Neural progenitor cell (in vitro differentiated cells): Measurements from ENCODE around the gene WDR77. TPM values are rescaled to one million over a fixed set of nuclear protein-coding genes. Genes with fewer than 3 reads are reported as not detected.

Source experiments
- DNase-seq: peaks from one replicate; pipeline ENCODE4 v3.0.0-alpha.2; 2016; ENCODE audit warnings: low spot score
- H2AFZ ChIP-seq: fragments of 200-600 bp; sonication (generic); replicated peaks from 2 replicates; pipeline ENCODE4 v1.6.1; 2016; ENCODE audit warnings: antibody characterized with exemption
- H3F3A ChIP-seq: fragments of 200-600 bp; sonication (generic); 2 replicates; pipeline ENCODE4 v1.6.1; 2016; ENCODE audit warnings: antibody characterized with exemption, low read depth
- H3K27ac ChIP-seq: fragments of 200-600 bp; sonication (generic); 2 replicates; pipeline ENCODE4 v1.5.1; 2016; ENCODE audit warnings: mild to moderate bottlenecking
- H3K27me3 ChIP-seq: fragments of 200-600 bp; sonication (generic); 2 replicates; pipeline ENCODE4 v1.6.1; 2016; ENCODE audit warnings: mild to moderate bottlenecking, moderate library complexity
- H3K36me3 ChIP-seq: fragments of 200-600 bp; sonication (generic); 2 replicates; pipeline ENCODE4 v1.5.1; 2016
- H3K4me1 ChIP-seq: fragments of 200-600 bp; sonication (generic); 2 replicates; pipeline ENCODE4 v1.6.1; 2016; ENCODE audit warnings: mixed run types
- H3K4me2 ChIP-seq: fragments of 200-600 bp; sonication (generic); 2 replicates; pipeline ENCODE4 v1.6.1; 2016
- H3K4me3 ChIP-seq: fragments of 200-600 bp; sonication (generic); 2 replicates; pipeline ENCODE4 v1.5.1; 2016
- H3K79me2 ChIP-seq: fragments of 200-600 bp; sonication (generic); 2 replicates; pipeline ENCODE4 v1.6.1; 2016; ENCODE audit warnings: low read depth
- H3K9ac ChIP-seq: fragments of 200-600 bp; sonication (generic); 2 replicates; pipeline ENCODE4 v1.6.1; 2016
- H3K9me3 ChIP-seq: fragments of 200-600 bp; sonication (generic); 2 replicates; pipeline ENCODE4 v1.5.1; 2016; ENCODE audit warnings: low read depth
- H4K20me1 ChIP-seq: fragments of 200-600 bp; sonication (generic); 2 replicates; pipeline ENCODE4 v1.6.1; 2016; ENCODE audit warnings: low read depth
- H3K27ac Mint-ChIP-seq: 3 replicates; pipeline ENCODE4 v1.8.0; 2021; ENCODE audit warnings: mixed read lengths
- H3K27me3 Mint-ChIP-seq: 2 replicates; pipeline ENCODE4 v1.8.0; 2022; ENCODE audit warnings: low read depth, mild to moderate bottlenecking, inconsistent platforms, moderate library complexity, mixed read lengths; ENCODE audit not compliant: insufficient read depth
- H3K36me3 Mint-ChIP-seq: 3 replicates; pipeline ENCODE4 v1.8.0; 2021; ENCODE audit warnings: mixed read lengths
- H3K4me1 Mint-ChIP-seq: 3 replicates; pipeline ENCODE4 v1.8.0; 2021; ENCODE audit warnings: mixed read lengths
- H3K4me3 Mint-ChIP-seq: 3 replicates; pipeline ENCODE4 v1.8.0; 2021; ENCODE audit warnings: mild to moderate bottlenecking, moderate library complexity, mixed read lengths
- H3K9me3 Mint-ChIP-seq: 3 replicates; pipeline ENCODE4 v1.8.0; 2020; ENCODE audit warnings: mixed read lengths
- CTCF ChIP-seq: fragments of 200-600 bp; sonication (generic); IDR thresholded peaks from 2 replicates; pipeline ENCODE4 v1.5.1; 2017; ENCODE audit warnings: antibody characterized with exemption, mild to moderate bottlenecking
- EZH2 ChIP-seq: fragments of 200-600 bp; sonication (generic); IDR thresholded peaks from 2 replicates; pipeline ENCODE4 v1.6.1; 2017; ENCODE audit warnings: antibody characterized with exemption, mild to moderate bottlenecking, moderate library complexity
- EZH2phosphoT487 ChIP-seq: fragments of 200-600 bp; sonication (generic); IDR thresholded peaks from 2 replicates; pipeline ENCODE4 v1.6.1; 2017; ENCODE audit warnings: antibody characterized with exemption
- total RNA-seq: library from RNA; depleted of rRNA; stranded (reverse); fragments of >200 nt; gene quantifications from 2 replicates; pipeline ENCODE4 v1.2.3, GENCODE V29; 2015; ENCODE audit warnings: low replicate concordance

Gene WDR77
- total RNA-seq, 1 donor from 2014 or later, result 73.3 TPM

GRCh38 chr1:111491070-111491469 lies 42.0 kb upstream of the WDR77 start:
- H3K27me3 Mint-ChIP-seq, result no peaks in the 10 kb centered on the region
- Histone ChIP-seq H4K20me1 (no peaks in the 10 kb centered on the region), H3K4me1 (no peaks in the 10 kb centered on the region), H3K4me3 (no peak overlapping the region), H2AFZ (no peak overlapping the region), H3F3A (no peaks in the 10 kb centered on the region), H3K36me3 (no peaks in the 10 kb centered on the region), H3K27ac (no peak overlapping the region), H3K9me3 (no peaks in the 10 kb centered on the region), H3K9ac (no peak overlapping the region), H3K79me2 (no peaks in the 10 kb centered on the region), H3K27me3 (no peaks in the 10 kb centered on the region), H3K4me2 (no peak overlapping the region)
- no peaks in the 10 kb centered on the region for H3K36me3 Mint-ChIP-seq
- H3K4me3 Mint-ChIP-seq, result no peak overlapping the region
- peaks cover 3% of the 10 kb centered on the region for H3K4me1 Mint-ChIP-seq
- H3K9me3 Mint-ChIP-seq, result peaks cover 2% of the 10 kb centered on the region
- DNase-seq, result no peak
- TF ChIP-seq EZH2, result no peak
- no peak for TF ChIP-seq EZH2phosphoT487
- TF ChIP-seq CTCF, result no peak
- no peak overlapping the region for H3K27ac Mint-ChIP-seq

- Mint-ChIP-seq H3K9me3 (peaks cover 2% of the 10 kb centered on the region), H3K4me1 (peaks cover 3% of the 10 kb centered on the region), H3K4me3 (no peak overlapping the region), H3K27ac (no peak overlapping the region), H3K27me3 (no peaks in the 10 kb centered on the region), H3K36me3 (no peaks in the 10 kb centered on the region)
- Histone ChIP-seq H3K27me3 (no peaks in the 10 kb centered on the region), H3K4me1 (no peaks in the 10 kb centered on the region), H3K4me2 (no peak overlapping the region), H3K9ac (no peak overlapping the region), H3K4me3 (no peak overlapping the region), H3K79me2 (no peaks in the 10 kb centered on the region), H3K9me3 (no peaks in the 10 kb centered on the region), H3F3A (no peaks in the 10 kb centered on the region), H3K27ac (no peak overlapping the region), H4K20me1 (no peaks in the 10 kb centered on the region), H2AFZ (no peak overlapping the region), H3K36me3 (no peaks in the 10 kb centered on the region)
- no peak for DNase-seq
- no peak for TF ChIP-seq EZH2phosphoT487
- no peak for TF ChIP-seq CTCF
Measured at GRCh38 chr1:111490220-111490619, 41.2 kb upstream of the WDR77 start.

GRCh38 chr1:111489604-111490003 lies 40.5 kb upstream of the WDR77 start:
- Histone ChIP-seq H3K36me3 (no peaks in the 10 kb centered on the region), H2AFZ (no peak overlapping the region), H3K27me3 (no peaks in the 10 kb centered on the region), H3K4me2 (no peak overlapping the region), H4K20me1 (no peaks in the 10 kb centered on the region), H3K4me3 (no peak overlapping the region), H3F3A (no peaks in the 10 kb centered on the region), H3K27ac (no peak overlapping the region), H3K9ac (no peak overlapping the region), H3K9me3 (no peaks in the 10 kb centered on the region), H3K4me1 (no peaks in the 10 kb centered on the region), H3K79me2 (no peaks in the 10 kb centered on the region)
- Mint-ChIP-seq H3K27ac (no peak overlapping the region), H3K27me3 (no peaks in the 10 kb centered on the region), H3K4me3 (no peak overlapping the region), H3K36me3 (no peaks in the 10 kb centered on the region), H3K9me3 (peaks cover 2% of the 10 kb centered on the region), H3K4me1 (peaks cover 3% of the 10 kb centered on the region)
- DNase-seq, result no peak
- TF ChIP-seq EZH2, result no peak
- TF ChIP-seq CTCF, result no peak
- TF ChIP-seq EZH2phosphoT487, result no peak

- no peaks in the 10 kb centered on the region for H3F3A ChIP-seq
- H3K9ac ChIP-seq, result no peak overlapping the region
- no peaks in the 10 kb centered on the region for H3K36me3 ChIP-seq
- H3K4me1 Mint-ChIP-seq, result peaks cover 3% of the 10 kb centered on the region
- H3K4me3 ChIP-seq, result no peak overlapping the region
- no peaks in the 10 kb centered on the region for H3K36me3 Mint-ChIP-seq
- H3K79me2 ChIP-seq, result no peaks in the 10 kb centered on the region
- no peak overlapping the region for H3K4me2 ChIP-seq
- H3K9me3 ChIP-seq, result no peaks in the 10 kb centered on the region
- H3K27me3 Mint-ChIP-seq, result no peaks in the 10 kb centered on the region
- H3K27ac ChIP-seq, result no peak overlapping the region
- H4K20me1 ChIP-seq, result no peaks in the 10 kb centered on the region
- no peak overlapping the region for H3K27ac Mint-ChIP-seq
- H3K27me3 ChIP-seq, result no peaks in the 10 kb centered on the region
- TF ChIP-seq CTCF (no peak), EZH2 (no peak), EZH2phosphoT487 (no peak)
- no peak overlapping the region for H3K4me3 Mint-ChIP-seq
- H3K9me3 Mint-ChIP-seq, result no peaks in the 10 kb centered on the region
- DNase-seq, result no peak
- H2AFZ ChIP-seq, result no peak overlapping the region
- H3K4me1 ChIP-seq, result no peaks in the 10 kb centered on the region
Measured at GRCh38 chr1:111488669-111489068, 39.6 kb upstream of the WDR77 start.
